Kidney epithelial cell (primary cell): ENCODE results near the gene GALNS. TPM values are rescaled to one million over a fixed set of nuclear protein-coding genes. Genes with fewer than 3 reads are reported as not detected.

Experiments
- DNase-seq: peaks from one replicate; pipeline ENCODE4 v3.0.0-alpha.2; 2010; ENCODE audit warnings: low read depth
- H3K27me3 ChIP-seq: 2 replicates; pipeline ENCODE4 v1.6.0; 2011; ENCODE audit warnings: low read length; ENCODE audit not compliant: control insufficient read depth, insufficient read depth
- H3K36me3 ChIP-seq: 2 replicates; pipeline ENCODE4 v1.5.1; 2011; ENCODE audit warnings: low read length; ENCODE audit not compliant: control insufficient read depth, insufficient read depth
- H3K4me3 ChIP-seq: 2 replicates; pipeline ENCODE4 v1.5.1; 2011; ENCODE audit warnings: low read depth, mild to moderate bottlenecking, control low read depth, low read length
- total RNA-seq: library from RNA; depleted of rRNA; stranded (reverse); fragments of >200 nt; gene quantifications from 2 replicates; pipeline ENCODE4 v1.2.3, GENCODE V29; 2015
- TF ChIP-seq, protein P1 (sequence below): IDR thresholded peaks from 2 replicates; pipeline ENCODE4 v1.5.1; 2011; ENCODE audit warnings: mild to moderate bottlenecking, moderate library complexity, low read length, control low read depth, inconsistent platforms; ENCODE audit not compliant: insufficient read depth, poor library complexity, severe bottlenecking

GALNS gene
- total RNA-seq, 1 donor from 2014 or later: 23.6 TPM

DNA sequence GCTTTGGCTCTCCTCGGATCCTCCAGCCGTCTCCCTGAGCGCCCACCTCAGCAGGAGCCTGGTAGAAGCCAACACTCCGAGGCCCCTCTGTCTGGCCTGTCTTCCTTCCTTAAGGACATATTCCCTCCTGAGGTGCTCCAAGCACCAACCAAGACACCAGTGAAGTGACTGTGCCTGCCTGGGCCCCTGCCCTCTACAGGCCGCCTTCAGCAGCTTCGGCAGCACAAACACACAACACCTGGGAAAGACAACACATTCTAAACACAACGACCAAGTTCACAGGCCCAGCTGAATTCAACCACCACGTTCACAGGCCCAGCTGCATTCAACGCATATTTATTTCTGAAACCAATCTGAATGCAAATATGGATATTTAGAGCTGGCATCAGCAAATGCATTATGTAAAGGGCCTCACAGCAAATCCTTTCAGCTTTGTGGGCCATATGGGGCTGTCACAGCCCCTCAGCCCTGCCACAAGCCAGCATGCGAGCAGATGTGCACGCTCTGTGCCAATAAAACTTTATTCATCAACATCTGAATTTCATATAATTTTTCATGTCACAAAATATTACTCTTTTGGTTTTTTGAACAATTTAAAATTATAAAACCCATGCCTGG lies 12.2 kb downstream of the GALNS start:
- DNase-seq: no peak
- Histone ChIP-seq H3K27me3 (no peaks in the 10 kb centered on the region), H3K4me3 (no peak overlapping the region), H3K36me3 (no peaks in the 10 kb centered on the region)
- TF ChIP-seq, protein P1, sequence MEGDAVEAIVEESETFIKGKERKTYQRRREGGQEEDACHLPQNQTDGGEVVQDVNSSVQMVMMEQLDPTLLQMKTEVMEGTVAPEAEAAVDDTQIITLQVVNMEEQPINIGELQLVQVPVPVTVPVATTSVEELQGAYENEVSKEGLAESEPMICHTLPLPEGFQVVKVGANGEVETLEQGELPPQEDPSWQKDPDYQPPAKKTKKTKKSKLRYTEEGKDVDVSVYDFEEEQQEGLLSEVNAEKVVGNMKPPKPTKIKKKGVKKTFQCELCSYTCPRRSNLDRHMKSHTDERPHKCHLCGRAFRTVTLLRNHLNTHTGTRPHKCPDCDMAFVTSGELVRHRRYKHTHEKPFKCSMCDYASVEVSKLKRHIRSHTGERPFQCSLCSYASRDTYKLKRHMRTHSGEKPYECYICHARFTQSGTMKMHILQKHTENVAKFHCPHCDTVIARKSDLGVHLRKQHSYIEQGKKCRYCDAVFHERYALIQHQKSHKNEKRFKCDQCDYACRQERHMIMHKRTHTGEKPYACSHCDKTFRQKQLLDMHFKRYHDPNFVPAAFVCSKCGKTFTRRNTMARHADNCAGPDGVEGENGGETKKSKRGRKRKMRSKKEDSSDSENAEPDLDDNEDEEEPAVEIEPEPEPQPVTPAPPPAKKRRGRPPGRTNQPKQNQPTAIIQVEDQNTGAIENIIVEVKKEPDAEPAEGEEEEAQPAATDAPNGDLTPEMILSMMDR: no peak

DNA sequence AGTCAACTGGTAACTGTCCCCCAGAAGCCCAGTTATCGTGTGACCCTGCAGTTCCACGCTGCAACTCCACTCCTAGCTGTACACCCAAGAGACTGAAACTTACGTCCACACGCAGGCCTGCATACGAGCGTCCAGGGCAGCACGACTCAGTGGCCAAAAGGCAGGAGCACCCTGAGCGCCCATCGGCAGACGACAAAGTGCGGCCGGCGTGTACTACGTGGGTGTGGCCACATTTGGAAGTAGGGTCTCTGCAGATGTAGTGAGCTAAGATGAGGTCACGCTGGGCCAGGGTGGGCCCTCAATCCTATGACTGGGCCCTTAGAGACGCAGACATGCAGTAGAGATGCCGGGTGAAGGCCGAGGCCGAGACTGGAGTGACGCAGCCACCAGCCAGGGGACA lies 13.5 kb downstream of the GALNS start:
- DNase-seq: no peak
- Histone ChIP-seq H3K27me3 (no peaks in the 10 kb centered on the region), H3K4me3 (no peak overlapping the region), H3K36me3 (no peaks in the 10 kb centered on the region)
- TF ChIP-seq, protein P1: no peak

DNA sequence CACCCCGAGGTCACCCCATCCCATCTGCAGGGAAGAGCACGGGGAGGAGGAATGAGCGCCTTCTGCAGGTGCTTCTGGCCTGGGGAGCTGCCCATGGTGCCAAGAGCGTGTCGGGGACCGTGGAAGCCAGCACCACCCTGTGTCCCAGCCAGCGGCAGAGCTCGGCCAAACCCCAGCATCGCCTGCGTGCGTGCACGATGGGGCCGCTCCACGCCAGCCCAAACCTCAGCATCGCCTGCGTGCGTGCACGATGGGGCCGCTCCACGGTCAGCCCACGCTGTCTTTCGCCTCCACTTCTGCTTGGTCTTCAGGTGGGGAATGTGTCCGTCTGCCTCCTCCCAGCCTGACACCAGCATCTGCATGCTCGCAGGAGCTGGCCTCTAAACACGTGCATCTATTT lies 13.9 kb downstream of the GALNS start:
- TF ChIP-seq, protein P1: no peak
- H3K36me3 ChIP-seq: no peaks in the 10 kb centered on the region
- no peak for DNase-seq
- H3K27me3 ChIP-seq: no peaks in the 10 kb centered on the region
- H3K4me3 ChIP-seq: no peak overlapping the region

DNA sequence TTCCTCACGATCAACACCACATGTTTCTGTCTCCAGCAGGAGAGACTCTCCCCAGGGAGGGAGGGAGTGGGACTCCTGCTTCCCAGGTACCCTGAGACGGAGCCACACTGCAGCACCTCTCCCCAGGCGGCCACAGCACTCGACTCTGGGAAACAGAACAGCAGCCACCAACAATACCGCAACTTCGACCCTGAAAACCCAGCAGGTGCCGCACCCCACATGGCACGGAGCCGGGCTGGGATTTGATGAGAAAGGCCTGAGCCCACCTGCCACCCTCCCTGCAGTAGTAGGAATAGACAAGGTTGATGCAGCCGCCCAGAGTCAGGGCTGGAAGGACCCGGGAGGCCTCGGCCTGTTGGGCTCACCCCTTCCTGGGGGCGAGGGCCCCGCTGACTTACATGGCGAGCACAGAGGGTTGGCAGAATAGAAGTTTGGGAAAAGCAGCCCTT lies 14.4 kb downstream of the GALNS start:
- Histone ChIP-seq H3K36me3 (no peaks in the 10 kb centered on the region), H3K27me3 (no peaks in the 10 kb centered on the region), H3K4me3 (no peak overlapping the region)
- TF ChIP-seq, protein P1: no peak
- no peak for DNase-seq

DNA sequence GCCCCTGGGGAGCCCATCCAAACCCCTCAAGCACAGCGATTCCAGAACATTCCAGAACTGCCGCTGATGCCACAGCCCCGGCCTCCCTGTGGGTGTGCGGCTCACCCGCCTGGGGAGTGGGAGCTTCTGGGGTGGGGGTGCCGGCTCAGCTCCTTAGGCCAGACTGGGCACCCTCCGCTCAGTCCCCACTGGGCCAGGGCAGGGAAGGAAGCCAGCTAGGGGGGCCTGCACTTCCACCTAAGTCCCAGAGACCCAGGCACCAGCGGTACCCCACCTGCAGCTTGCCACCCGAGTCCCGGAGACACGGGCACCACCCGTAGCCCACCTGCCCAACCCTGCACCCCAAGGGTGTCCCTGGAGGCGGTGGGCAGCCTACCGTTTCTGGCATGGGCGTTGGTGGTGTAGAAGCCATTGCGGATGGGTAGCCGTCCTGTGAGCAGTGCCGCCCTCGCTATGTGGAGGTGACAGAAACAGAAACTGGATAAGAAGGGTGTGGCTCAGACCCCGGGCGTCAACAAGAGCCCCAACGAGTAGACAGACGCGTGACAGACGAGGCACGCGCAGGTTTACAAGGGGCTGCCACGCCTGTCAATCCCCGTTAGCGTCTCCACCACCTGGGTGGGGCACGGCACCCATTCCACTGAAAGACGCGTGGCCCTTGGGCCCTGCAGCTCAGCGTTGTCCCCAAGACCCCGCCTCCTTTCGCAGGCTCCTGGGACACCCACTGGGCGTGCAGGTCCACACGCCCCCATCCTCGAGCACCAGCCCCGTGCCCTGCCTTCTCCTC lies 15.0 kb downstream of the GALNS start:
- no peak for DNase-seq
- TF ChIP-seq, protein P1: no peak

More for the DNA sequence above, 15.0 kb downstream of the GALNS start:
- Histone ChIP-seq H3K27me3 (no peaks in the 10 kb centered on the region), H3K36me3 (no peaks in the 10 kb centered on the region), H3K4me3 (no peak overlapping the region)
